IMR-90 (cell line): Measurements from ENCODE around the gene DCAF15.

Experiments used
- BHLHE40 ChIP-seq: fragments of 150-350 bp; IDR thresholded peaks from 2 replicates; pipeline ENCODE4 v1.6.1; 2016; ENCODE audit warnings: mild to moderate bottlenecking, low read depth, low read length
- CHD1 ChIP-seq: IDR thresholded peaks from 2 replicates; pipeline ENCODE4 v1.6.1; 2012; ENCODE audit warnings: low read depth, low read length, improper control_type of control experiment
- CTCF ChIP-seq: conservative IDR thresholded peaks from 2 replicates; pipeline ENCODE4 v1.5.1; 2012; ENCODE audit warnings: mild to moderate bottlenecking, low read depth, low read length, improper control_type of control experiment
- ELK1 ChIP-seq: fragments of 150-350 bp; IDR thresholded peaks from 2 replicates; pipeline ENCODE4 v1.6.1; 2016; ENCODE audit warnings: low read depth, mild to moderate bottlenecking, low read length, moderate library complexity, borderline replicate concordance
- FOS ChIP-seq: fragments of 150-350 bp; IDR thresholded peaks from 2 replicates; pipeline ENCODE4 v1.6.1; 2016; ENCODE audit warnings: low read depth, low read length
- MAFK ChIP-seq: IDR thresholded peaks from 2 replicates; pipeline ENCODE4 v1.6.1; 2012; ENCODE audit warnings: low read depth, low read length, improper control_type of control experiment
- MAZ ChIP-seq: IDR thresholded peaks from 2 replicates; pipeline ENCODE4 v1.6.1; 2012; ENCODE audit warnings: low read depth, mild to moderate bottlenecking, low read length, improper control_type of control experiment, moderate library complexity, borderline replicate concordance
- POLR2A ChIP-seq: IDR thresholded peaks from 2 replicates; pipeline ENCODE4 v1.6.1; 2012; ENCODE audit warnings: mild to moderate bottlenecking, low read depth, low read length
- RAD21 ChIP-seq: IDR thresholded peaks from 2 replicates; pipeline ENCODE4 v1.6.1; 2012; ENCODE audit warnings: low read length, improper control_type of control experiment
- RCOR1 ChIP-seq: IDR thresholded peaks from 2 replicates; pipeline ENCODE4 v1.6.1; 2012; ENCODE audit warnings: mild to moderate bottlenecking, low read length, improper control_type of control experiment; ENCODE audit not compliant: insufficient replicate concordance
- RFX5 ChIP-seq: IDR thresholded peaks from 2 replicates; pipeline ENCODE4 v1.8.0; 2012; ENCODE audit warnings: low read depth, mild to moderate bottlenecking, low read length, moderate library complexity
- SMC3 ChIP-seq: fragments of 150-350 bp; IDR thresholded peaks from 2 replicates; pipeline ENCODE4 v1.6.1; 2016; ENCODE audit warnings: low read depth, mild to moderate bottlenecking, antibody characterized with exemption, low read length, moderate library complexity
- USF2 ChIP-seq: fragments of 150-350 bp; IDR thresholded peaks from 2 replicates; pipeline ENCODE4 v1.6.1; 2017; ENCODE audit warnings: mild to moderate bottlenecking, antibody characterized with exemption, low read length, low read depth

- TF ChIP-seq CTCF (no peak), USF2 (no peak), RCOR1 (no peak), SMC3 (no peak), RFX5 (no peak), CHD1 (no peak), POLR2A (no peak), FOS (no peak), MAFK (no peak), RAD21 (no peak), ELK1 (no peak), BHLHE40 (no peak), MAZ (no peak)
Observed at GRCh38 chr19:13975870-13976269, 23.6 kb downstream of the DCAF15 start.
